GOT3 (cell line): Measurements from ENCODE around the gene AHCYL1.
A peak's percentile ranks its signal among the peaks of the same experiment; 100 is the strongest.
"Not testable (repeated sequence)": the region's sequence is repeated elsewhere in the genome, so short reads cannot be mapped to it uniquely, and the experiment has no call there.

Source experiments
- DNase-seq: peaks from one replicate; lab custom pipeline; 2025; ENCODE audit warnings: mixed read lengths; lab: John Stamatoyannopoulos, UW

Gene AHCYL1

DNA sequence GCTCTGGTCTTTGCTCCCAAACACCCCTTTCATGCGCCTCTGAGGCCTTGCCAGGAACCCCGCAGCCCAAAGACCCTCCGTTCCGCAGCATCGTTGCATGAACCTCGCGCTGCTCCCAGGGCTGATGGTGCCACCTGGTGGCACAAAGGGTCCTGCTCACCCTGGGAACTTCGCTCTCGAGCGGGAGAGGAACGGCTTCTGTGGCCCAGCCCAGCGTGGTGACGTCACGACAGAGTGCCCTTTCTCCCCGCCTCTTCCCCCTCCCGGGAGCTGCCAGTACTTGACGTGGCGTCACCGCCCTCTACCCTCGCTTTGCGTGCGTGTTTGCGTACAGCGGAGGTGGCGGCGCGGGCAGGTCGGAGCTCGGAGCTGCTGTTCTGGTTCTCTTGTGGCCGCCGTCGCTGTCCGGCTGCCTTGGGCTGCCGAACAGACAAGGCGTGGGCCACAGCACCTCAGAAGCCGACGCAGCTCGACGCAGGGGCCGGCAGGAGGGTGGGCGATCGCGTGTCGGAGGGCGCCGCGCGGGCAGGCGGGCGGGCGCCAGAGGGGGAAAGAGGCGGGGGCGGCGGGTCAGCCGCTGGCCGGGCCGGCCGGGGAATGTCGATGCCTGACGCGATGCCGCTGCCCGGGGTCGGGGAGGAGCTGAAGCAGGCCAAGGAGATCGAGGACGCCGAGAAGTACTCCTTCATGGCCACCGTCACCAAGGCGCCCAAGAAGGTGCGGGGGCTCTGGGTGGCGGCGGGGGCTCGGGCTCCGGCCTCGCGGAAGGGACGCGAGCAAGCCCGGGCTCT is at the start of gene AHCYL1:
AHCYL1 (plus strand) TSS at position 310 of the 791 bp plus-strand sequence; CDS start at position 598, 288 bp downstream.
- peak; percentile 81 for DNase-seq

DNA sequence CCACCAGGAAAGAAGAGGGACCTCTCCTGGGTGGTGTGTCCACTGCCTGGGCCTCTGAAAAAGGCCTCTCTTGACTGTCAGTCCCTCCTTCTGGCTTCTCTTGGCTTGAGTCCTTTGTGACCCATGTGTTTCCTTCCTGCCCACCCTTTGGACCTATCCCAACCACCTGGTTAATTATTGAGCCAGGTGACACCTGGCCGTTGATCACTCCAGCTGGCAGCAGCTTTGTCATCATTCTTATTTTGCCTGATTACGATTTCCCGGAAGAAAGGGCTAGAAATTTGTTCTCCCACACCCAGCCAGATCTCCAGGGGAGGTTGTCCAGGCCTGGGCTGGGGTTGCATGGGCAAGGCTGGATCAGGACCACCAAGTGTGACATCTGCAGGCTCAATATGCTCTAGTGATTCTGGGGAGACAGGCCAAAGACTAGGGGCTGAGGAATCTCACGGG is 49.1 kb upstream of the AHCYL1 start:
- DNase-seq = no peak

DNA sequence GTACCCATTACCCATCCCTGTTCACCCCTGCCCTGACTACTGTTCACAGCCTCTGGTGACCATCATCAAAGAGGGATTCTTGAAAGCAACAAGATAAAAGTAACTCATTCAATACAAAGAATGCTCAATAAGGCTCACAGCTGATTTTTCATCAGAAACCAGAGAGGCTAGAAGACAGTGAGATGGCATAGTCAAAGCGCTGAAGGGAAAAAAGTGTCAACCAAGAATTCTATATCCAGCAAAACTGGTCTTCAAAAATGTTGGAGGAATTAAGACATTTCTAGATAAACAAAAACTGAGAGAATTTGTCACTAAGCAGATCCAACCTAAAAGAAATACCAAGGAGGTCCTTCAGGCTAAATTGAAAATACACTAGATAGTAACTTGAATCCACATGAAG is 46.8 kb upstream of the AHCYL1 start:
- no peak for DNase-seq

DNA sequence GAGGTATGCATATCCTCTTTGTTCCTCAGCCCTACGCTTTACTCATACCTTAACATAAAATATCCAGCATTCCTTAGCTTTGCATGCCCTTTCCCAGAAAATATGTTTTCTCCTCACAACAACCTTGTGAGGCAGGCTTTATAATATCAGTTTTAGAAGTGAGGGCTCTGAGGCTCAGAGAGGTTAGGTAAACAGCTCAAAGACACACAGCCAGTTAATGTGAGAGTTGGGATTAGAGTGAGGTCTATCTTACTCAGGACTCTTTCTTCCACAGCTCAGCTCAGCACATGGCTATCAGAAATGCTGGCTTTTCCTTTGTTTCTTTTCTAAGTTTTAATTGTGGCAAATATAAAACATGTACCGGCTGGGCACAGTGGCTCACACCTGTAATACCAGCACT is 46.0 kb upstream of the AHCYL1 start:
- no peak for DNase-seq

DNA sequence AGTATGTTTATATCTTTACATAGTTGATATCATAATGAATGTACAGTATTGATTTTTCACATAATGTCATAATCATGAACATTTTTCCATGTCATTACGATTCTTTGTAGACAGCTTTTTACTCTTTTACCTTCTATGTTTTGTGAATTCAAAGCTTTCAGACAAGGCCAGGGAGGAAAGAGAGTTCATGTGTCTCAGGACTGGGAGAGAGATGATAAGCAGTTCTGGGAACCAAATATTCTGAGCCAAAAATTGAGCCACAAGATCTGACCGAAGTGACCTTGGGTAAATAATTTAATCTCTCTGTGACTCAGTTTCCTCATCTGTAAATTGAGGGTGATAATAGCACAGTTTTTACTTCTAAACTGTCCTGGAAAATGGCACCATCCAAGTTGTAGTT is 42.1 kb upstream of the AHCYL1 start:
- no peak for DNase-seq

DNA sequence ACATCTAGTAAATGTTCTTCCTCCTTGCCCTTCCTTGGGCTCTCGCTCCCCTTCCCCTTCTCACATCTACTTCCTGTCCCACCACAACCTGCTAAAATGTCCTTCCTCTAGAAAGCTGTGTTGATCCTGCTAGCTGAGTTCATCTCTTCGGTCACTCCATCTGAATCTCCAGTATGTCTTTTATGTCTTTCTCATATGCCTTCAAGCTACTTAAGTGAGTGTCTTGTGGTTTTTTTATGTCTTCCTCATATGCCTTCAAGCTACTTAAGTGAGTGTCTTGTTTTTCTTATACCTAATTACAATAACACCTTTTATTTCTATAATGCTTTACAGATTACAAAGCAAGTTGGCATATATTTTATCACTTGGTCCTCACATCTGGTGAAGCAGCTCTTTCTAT is 40.0 kb upstream of the AHCYL1 start:
- DNase-seq = no peak

DNA sequence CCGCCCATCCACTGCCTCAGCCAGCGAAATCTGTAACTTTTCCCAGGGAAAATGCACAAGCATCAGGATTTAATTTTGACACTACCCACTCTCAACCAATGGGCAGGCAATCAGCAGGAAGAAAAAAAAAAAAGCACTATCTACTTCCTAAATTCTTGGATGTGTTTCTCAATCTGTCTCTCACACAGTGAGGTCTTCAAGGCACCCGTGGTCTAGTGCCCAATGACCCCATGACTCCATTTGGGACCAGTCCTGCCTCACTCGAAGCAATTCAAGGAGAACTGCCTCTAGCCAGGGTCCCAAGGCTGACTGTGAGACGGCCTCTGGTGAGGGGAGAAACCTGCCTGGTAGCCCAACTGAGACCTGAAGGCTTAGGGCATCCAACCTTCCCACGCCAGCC is 38.1 kb upstream of the AHCYL1 start:
- no peak for DNase-seq

DNA sequence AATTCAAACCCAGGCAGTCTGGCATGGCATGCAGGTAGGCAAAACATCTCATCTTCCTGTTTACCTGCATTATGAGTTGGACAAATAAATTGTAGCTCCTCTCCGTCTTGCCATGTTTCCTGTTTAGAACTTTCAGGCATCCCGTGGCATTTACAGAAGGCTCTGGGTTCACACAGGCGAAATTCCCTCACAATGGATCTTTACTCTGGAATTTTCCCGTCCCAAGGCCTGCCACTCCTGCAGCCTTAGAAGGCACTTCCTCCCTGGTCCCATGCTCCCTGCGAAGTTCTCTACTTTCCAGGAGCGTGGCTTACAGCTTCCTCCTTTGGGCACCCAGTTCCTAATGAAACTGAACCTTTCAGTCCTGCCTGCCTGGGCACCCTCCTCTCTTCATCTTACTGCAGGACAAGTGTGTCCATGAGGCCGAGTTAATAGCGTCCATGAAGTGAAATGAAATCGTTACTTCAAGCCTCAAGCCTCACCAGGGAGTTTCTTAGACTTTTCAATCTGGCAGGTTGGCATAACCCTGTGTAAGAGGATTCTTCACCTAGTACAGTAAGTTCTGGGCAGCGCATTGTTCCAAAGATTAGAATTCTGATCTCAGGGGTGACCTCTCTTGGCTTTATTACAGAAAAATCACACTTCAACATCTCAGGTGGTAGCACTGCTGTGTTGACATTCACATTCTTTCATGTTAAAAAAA is 36.8 kb upstream of the AHCYL1 start:
- no peak for DNase-seq

DNA sequence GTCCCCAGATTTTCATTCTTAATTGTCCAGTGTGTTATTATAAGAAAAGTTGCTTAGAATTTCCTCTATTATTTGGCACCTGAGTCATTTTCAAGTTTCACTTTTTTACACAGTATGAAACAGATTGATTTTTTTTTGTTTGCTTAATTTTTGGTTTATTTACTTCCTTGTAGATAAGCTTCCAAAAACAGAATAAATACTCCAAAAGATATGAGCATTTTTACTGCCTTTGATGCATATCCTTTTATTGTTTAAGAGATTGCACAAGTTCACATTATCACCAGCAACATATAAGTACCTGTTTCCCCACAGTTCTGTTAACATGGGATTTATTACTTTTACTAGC is 36.3 kb upstream of the AHCYL1 start:
- DNase-seq = no peak

GRCh38 chr1:109950038-109950437 is 34.5 kb upstream of the AHCYL1 start:
- DNase-seq = no peak

- no peak for DNase-seq
These were observed 34.1 kb upstream of the AHCYL1 start for GRCh38 chr1:109950509-109950908.

GRCh38 chr1:109951501-109951900 is 33.1 kb upstream of the AHCYL1 start:
- DNase-seq = not testable (repeated sequence)

DNA sequence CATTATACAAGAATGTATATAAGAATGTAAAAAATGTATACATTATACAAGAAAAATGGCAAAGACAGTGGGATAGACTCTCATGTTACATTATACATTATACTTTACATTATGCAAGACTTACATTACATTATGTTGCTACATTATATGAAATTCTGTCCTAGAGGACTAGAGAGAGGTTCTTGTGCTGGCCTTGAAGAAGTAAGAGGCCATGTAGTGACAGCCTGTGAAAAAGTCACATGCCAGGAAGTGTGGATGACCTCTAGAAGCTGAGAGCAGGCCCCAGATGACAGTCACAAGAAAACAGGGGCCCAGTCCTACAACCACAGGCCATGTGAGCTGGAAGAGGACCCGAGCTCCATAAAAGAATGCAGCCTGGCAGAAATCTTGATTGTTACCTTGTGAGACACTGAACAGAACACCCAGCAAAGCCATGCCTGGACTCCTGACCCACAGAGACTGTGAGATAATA is 30.5 kb upstream of the AHCYL1 start:
- DNase-seq = no peak

GRCh38 chr1:109959632-109959973 is 25.0 kb upstream of the AHCYL1 start:
- DNase-seq = no peak

- no peak for DNase-seq
These were observed 24.4 kb upstream of the AHCYL1 start for GRCh38 chr1:109959974-109960744.

GRCh38 chr1:109960745-109961094 is 23.8 kb upstream of the AHCYL1 start:
- DNase-seq = no peak

- DNase-seq = no peak
These were observed 20.7 kb upstream of the AHCYL1 start for GRCh38 chr1:109963864-109964263.

GRCh38 chr1:109969146-109969829 is 15.3 kb upstream of the AHCYL1 start:
- DNase-seq = no peak

DNA sequence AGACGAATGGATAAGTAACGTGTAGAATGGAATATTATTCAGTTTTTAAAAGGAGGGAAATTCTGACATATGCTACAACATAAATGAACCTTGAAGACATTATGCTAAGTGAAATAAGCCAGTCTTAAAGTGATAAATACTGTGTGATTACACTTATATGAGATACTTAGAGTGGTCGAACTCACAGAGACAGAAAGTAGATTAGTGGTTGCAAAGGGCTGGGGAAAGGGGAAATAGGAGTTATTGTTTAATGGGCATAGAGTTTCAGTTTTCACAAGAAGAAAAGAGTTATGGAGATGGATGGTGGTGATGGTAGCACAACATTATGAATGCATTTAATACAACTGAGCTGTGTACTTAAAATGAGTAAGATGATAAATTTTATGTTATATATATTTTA is 14.7 kb upstream of the AHCYL1 start:
- DNase-seq = no peak

GRCh38 chr1:109971559-109971958 is 13.0 kb upstream of the AHCYL1 start:
- DNase-seq = no peak

GRCh38 chr1:109974191-109974590 is 10.4 kb upstream of the AHCYL1 start:
- DNase-seq = no peak

GRCh38 chr1:109975718-109976117 is 8.8 kb upstream of the AHCYL1 start:
- DNase-seq = no peak
